Activated CD4-positive, alpha-beta T cell treated with anti-CD3 and anti-CD28 coated beads, Interleukin-2, amount 50 U/mL, for 24 hours (primary cell): Measurements from ENCODE around the gene FTH1.
"Not testable (repeated sequence)": the region's sequence is repeated elsewhere in the genome, so short reads cannot be mapped to it uniquely, and the experiment has no call there.

Experiments used
- DNase-seq, 2 donors: peaks; one replicate each; pipeline ENCODE4 v3.0.0-alpha.2; 2020; ENCODE audit warnings: low read depth in 1 of 2, low spot score in 1 of 2

FTH1 gene

GRCh38 chr11:61978703-61979661 lies 11.5 kb upstream of the FTH1 start:
- DNase-seq, result no peak

DNA sequence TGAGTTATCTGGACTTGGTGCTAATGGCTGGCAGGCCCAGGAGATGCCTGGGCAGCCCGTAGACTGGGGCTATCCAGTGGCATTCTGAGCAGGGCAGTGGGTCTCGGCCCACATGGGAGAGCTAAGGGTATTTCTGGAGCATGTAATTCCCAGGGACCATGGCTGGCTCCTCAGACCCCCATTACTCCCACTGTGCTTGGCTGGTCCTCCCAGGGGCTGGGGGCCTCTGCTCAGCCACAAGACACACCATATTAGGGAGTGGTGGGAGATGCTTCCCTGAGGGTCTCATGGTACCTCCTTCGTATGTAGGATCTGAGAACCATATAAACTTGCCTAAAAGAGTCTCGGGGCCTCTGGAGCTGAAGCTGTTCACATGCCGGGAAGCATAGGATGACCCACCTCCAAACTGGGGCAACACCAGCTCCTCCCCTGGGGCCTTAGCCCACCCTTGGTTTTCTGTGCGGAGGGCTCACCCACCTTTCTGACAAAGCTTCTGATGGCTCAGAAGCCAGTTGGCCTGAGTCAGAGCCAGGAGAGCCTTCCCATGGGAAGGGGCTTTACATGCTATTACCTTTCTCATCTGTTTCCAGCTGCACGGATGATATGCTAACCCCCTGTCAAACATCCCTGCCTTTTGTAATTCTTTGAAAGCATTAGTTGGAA lies 9.5 kb upstream of the FTH1 start:
- no peak for DNase-seq

GRCh38 chr11:61976420-61976800 lies 9.0 kb upstream of the FTH1 start:
- DNase-seq, result no peak

GRCh38 chr11:61975638-61976419 lies 8.4 kb upstream of the FTH1 start:
- no peak for DNase-seq

- DNase-seq, result no peak
Observed at GRCh38 chr11:61974766-61975631, 7.6 kb upstream of the FTH1 start.

DNA sequence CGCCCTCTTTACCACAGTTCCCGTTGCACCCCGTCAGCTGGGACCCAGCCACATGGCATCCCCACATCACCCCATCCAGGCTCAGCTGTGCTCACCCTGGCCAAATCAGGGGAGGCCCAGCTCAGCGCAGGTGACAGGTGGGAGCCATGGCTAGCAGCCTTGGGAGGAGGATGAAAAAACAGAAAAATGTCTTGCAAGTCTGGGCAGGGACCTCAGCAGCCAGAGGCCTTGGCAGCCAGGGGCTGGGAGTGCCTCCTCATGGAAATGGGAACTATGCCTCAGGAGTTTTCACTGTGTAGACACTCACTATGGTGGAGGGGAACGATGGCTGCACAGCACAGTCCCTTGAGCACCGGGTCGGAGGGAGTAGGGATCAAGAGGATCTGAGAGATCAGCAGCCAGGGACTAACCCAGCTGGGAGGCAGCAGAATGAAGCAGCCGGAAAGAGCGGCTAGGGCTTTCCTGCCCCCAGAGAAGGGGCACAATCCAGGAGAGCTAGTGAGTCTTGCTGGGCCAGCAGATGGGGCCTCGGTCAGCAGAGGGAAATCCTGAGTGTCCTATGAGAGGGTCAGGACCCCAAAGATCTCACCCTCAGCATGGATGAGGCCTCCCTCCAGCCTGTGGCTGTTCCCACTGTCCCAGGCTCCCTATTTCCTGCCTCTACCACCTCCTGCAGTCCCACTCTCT lies 6.2 kb upstream of the FTH1 start:
- DNase-seq, result no peak

- DNase-seq, result no peak
Observed at GRCh38 chr11:61972672-61973475, 5.4 kb upstream of the FTH1 start.

GRCh38 chr11:61972112-61972671 lies 4.8 kb upstream of the FTH1 start:
- DNase-seq, result no peak

- DNase-seq, result no peak
Observed at GRCh38 chr11:61971248-61972111, 4.0 kb upstream of the FTH1 start.

- no peak for DNase-seq
Observed at GRCh38 chr11:61969838-61970662, 2.6 kb upstream of the FTH1 start.

- no peak for DNase-seq
Observed at GRCh38 chr11:61969391-61969758, 1.9 kb upstream of the FTH1 start.

DNA sequence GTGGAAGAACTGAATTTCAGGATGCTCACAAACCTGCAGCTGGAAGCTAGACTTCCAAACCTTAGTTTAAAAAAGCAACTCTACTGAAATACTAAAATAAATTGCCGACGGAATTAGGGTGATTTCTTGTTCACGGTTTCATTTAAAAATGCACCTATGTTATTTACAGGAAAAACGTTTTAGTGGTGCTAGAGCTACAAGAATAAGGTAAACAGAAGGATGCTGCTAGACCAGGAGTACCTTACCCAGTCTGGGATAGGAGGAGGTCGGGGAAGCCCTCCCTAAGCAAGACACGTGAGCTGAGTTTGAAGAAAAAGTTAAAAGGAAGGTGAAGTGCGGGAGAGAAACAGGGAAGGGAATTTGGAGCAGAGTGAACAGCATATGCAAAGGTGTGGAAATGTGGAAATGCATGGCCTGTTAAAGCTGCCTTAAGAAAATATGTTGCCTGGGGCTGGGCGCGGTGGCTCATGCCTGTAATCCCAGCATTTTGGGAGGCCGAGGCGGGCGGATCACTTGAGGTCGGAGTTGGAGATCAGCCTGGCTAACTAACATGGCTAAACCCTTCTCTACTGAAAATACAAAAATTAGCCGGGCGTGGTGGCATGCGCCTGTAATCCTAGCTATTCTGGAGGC lies 1.4 kb upstream of the FTH1 start:
- no peak for DNase-seq

DNA sequence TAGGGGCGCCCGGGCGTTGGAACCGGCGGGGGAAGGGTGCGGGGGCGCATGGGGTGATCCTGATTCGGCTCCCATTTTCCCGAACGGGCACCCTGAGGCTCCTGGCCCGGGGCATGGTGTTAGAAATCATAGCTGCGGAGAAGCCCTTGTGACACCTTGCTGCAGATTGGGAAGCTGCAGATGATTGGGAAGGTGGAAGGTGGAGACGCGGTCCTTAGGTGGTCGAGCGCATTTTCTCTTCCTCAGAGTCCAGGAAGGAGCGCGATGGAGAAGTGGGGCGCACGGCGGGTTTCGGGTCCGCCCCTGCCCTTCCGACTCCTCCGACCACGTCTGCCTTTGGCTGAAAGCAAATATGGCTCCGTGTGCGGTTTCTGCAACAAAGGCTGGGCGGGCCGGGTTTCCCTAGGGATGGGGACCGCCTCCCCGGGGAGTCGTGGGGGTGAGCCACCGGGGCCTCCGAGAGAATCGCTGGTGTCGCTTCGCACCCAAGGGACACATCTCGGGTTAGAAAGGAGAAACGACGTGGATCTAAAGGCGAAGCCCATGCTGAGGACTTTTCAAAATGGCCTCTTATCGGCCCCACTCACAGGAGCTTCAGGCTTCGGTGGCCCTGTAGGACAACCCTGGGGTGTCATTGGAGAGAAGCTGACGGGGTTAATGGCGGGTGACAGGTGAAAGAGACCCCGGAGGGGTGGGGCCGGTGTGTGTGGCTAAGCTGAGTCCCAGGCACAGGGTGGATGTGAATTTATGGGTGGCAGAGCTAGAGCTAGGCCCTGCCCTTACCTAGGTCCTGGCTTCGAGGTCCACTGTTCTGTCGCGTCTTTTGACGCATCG lies 707 bp upstream of the FTH1 start:
- no peak for DNase-seq

GRCh38 chr11:61966734-61967115 lies 709 bp downstream of the FTH1 start:
- no peak for DNase-seq

- DNase-seq, result not testable (repeated sequence)
Observed at GRCh38 chr11:61964666-61965271, 2.7 kb downstream of the FTH1 start.
